Measurements from ENCODE around the gene C17orf113. TPM values are rescaled to one million over a fixed set of nuclear protein-coding genes. Genes with fewer than 3 reads are reported as not detected.

Gene C17orf113
- total RNA-seq, 1 experiment from 2014 or later, result 0.62 TPM

DNA sequence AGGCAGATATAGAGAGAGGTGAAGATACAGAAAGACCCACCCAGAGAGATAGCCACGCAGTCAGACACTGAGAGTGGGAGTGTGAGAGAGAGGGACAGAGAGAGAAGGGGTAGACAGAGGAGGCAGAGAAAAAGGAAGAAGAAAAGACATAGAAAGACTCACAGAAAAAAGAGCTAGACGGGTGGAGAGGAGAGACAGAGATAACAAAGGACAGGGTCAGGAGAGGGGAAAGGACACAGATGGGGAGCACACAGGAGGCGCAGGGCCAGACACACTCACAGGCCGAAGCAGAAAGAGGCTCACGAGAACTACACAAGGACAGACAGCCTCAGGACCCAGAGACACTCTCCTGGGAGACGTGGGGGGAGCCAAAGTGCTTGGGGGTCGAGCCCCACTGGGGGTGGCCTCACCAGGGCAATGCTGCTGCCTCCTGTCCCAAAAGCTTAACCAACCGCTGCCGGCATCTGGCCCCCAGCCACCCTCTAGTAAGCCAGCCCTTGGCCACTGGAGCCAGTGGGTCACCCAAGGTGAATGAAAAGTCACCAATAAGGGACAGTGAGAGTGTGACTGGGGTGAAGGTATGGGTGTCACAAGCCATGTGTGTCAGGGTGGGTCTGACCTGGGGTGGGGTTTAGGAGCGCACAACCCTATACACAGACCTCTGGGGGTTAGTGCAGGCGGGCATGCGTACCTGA lies 44.1 kb upstream of the C17orf113 start:
- intact Hi-C loops (cut with micrococcal nuclease), result no loop called here
- Histone ChIP-seq H3K4me2 (ENCODE audit: low read length) (no peak overlapping the region), H3K9ac (ENCODE audit: low read length) (no peak overlapping the region), H3K27me3 (ENCODE audit: low read length) (no peaks in the 10 kb centered on the region), H3K36me3 (ENCODE audit: low read depth, low read length) (no peaks in the 10 kb centered on the region), H3K9me3 (ENCODE audit: low read length) (no peaks in the 10 kb centered on the region), H4K20me1 (ENCODE audit: low read length) (no peaks in the 10 kb centered on the region), H3K4me1 (ENCODE audit: insufficient read depth, low read length) (no peaks in the 10 kb centered on the region), H2AFZ (ENCODE audit: low read length) (no peak overlapping the region), H3F3A (ENCODE audit: low read length, unreplicated experiment) (no peaks in the 10 kb centered on the region), H3K27ac (ENCODE audit: low read length) (no peak overlapping the region), H3K4me3 (ENCODE audit: low read length) (no peak overlapping the region), H3K79me2 (ENCODE audit: low read length) (no peaks in the 10 kb centered on the region), H3K9me2 (replicated peaks; ENCODE audit: low read length) (no peaks in the 10 kb centered on the region)
- DNase-seq, result no peak
- TF ChIP-seq, protein P1, sequence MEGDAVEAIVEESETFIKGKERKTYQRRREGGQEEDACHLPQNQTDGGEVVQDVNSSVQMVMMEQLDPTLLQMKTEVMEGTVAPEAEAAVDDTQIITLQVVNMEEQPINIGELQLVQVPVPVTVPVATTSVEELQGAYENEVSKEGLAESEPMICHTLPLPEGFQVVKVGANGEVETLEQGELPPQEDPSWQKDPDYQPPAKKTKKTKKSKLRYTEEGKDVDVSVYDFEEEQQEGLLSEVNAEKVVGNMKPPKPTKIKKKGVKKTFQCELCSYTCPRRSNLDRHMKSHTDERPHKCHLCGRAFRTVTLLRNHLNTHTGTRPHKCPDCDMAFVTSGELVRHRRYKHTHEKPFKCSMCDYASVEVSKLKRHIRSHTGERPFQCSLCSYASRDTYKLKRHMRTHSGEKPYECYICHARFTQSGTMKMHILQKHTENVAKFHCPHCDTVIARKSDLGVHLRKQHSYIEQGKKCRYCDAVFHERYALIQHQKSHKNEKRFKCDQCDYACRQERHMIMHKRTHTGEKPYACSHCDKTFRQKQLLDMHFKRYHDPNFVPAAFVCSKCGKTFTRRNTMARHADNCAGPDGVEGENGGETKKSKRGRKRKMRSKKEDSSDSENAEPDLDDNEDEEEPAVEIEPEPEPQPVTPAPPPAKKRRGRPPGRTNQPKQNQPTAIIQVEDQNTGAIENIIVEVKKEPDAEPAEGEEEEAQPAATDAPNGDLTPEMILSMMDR (conservative IDR thresholded peaks at IDR 0.05; ENCODE audit: low read depth, low read length), result no peak
- TF ChIP-seq EZH2phosphoT487 (IDR thresholded peaks at IDR 0.05; ENCODE audit: borderline replicate concordance, low read length) (no peak), EZH2 (IDR thresholded peaks at IDR 0.05; ENCODE audit: low read length, unreplicated experiment) (no peak)
- no peak for ATAC-seq
- no TSS peak for BruUV-seq (replicated peaks)
- ChIA-PET CTCF (no interaction called here), POLR2A (ENCODE audit: unreplicated experiment) (no interaction called here)

DNA sequence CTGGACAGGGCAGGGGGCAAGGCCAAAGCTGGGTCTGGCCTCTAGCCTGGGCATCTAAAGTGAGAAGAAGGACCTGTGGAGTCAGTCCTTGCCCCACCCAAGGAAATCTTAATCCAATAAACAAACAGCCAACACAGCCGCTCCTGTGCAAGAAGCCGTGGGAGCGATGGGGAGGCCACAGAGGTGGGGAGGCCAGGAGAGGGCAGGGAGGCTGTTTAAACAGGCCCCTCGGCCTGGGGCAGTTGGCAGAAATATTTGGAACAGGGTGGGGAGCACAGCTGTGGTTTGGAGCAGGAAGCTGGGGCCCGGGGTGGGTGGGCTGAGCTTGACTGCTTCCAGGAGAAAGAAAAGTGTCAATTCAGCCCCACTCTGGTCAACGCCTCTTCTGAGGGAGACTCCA lies 42.5 kb upstream of the C17orf113 start:
- Histone ChIP-seq H3K4me3 (ENCODE audit: low read length) (no peak overlapping the region), H3K4me1 (ENCODE audit: insufficient read depth, low read length) (no peaks in the 10 kb centered on the region), H3K27ac (ENCODE audit: low read length) (no peak overlapping the region), H2AFZ (ENCODE audit: low read length) (no peak overlapping the region), H3F3A (ENCODE audit: low read length, unreplicated experiment) (no peaks in the 10 kb centered on the region), H4K20me1 (ENCODE audit: low read length) (no peaks in the 10 kb centered on the region), H3K79me2 (ENCODE audit: low read length) (no peaks in the 10 kb centered on the region), H3K36me3 (ENCODE audit: low read depth, low read length) (no peaks in the 10 kb centered on the region), H3K27me3 (ENCODE audit: low read length) (no peaks in the 10 kb centered on the region), H3K9me2 (replicated peaks; ENCODE audit: low read length) (no peaks in the 10 kb centered on the region), H3K9ac (ENCODE audit: low read length) (no peak overlapping the region), H3K4me2 (ENCODE audit: low read length) (no peak overlapping the region), H3K9me3 (ENCODE audit: low read length) (no peaks in the 10 kb centered on the region)
- TF ChIP-seq EZH2phosphoT487 (IDR thresholded peaks at IDR 0.05; ENCODE audit: borderline replicate concordance, low read length) (no peak), EZH2 (IDR thresholded peaks at IDR 0.05; ENCODE audit: low read length, unreplicated experiment) (no peak)
- TF ChIP-seq, protein P1 (conservative IDR thresholded peaks at IDR 0.05; ENCODE audit: low read depth, low read length), result no peak
- intact Hi-C loops (cut with micrococcal nuclease), result no loop called here
- DNase-seq (no peak), ATAC-seq (no peak)
- CTCF ChIA-PET, result no interaction called here
- POLR2A ChIA-PET (ENCODE audit: unreplicated experiment), result no interaction called here
- BruUV-seq (replicated peaks), result no TSS peak

DNA sequence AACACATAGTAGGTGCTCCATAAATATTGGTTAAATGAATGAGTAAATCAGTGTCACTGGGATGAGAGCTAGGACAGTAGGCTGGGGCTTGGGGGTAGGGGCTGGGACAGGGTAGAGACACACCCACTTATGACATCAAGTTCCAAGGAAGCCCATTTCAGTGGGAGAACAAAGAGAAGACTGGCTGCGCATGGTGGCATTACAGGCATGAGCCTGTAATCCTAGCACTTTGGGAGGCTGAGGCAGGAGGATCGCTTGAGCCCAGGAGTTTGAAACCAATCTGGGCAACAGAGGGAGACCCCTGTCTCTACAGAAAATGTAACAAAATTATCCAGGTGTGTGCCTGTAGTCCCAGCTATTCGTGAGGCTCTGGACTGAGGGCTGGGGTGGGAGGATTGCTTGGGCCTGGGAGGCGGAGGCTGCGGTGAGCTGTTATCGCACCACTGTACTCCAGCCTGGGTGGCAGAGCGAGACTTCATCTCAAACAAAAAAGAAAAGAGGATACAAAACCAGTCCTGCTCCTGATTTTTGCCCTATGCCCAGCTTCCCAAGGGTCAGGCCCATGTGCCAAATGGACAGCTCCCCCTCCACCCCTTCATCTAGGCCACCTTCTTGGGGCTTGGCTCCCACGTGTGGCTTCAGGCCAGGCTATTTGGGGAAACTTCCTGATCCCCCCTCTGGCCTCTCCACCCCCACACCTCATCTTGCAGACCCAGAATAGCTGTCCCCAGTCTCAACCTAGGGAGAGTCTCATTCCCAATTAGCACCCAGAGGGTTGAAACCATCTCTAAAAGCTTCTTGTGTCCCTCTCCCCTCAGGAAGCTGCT lies 40.8 kb upstream of the C17orf113 start:
- Histone ChIP-seq H3K79me2 (ENCODE audit: low read length) (no peaks in the 10 kb centered on the region), H4K20me1 (ENCODE audit: low read length) (no peaks in the 10 kb centered on the region), H3K4me1 (ENCODE audit: insufficient read depth, low read length) (no peaks in the 10 kb centered on the region), H3K36me3 (ENCODE audit: low read depth, low read length) (no peaks in the 10 kb centered on the region), H3F3A (ENCODE audit: low read length, unreplicated experiment) (no peaks in the 10 kb centered on the region), H3K4me3 (ENCODE audit: low read length) (no peak overlapping the region), H3K9me3 (ENCODE audit: low read length) (no peaks in the 10 kb centered on the region), H3K9ac (ENCODE audit: low read length) (no peak overlapping the region), H3K4me2 (ENCODE audit: low read length) (no peak overlapping the region), H2AFZ (ENCODE audit: low read length) (no peak overlapping the region), H3K27ac (ENCODE audit: low read length) (no peak overlapping the region), H3K9me2 (replicated peaks; ENCODE audit: low read length) (no peaks in the 10 kb centered on the region), H3K27me3 (ENCODE audit: low read length) (no peaks in the 10 kb centered on the region)
- DNase-seq (no peak), ATAC-seq (no peak)
- no TSS peak for BruUV-seq (replicated peaks)
- POLR2A ChIA-PET (ENCODE audit: unreplicated experiment), result no interaction called here
- TF ChIP-seq EZH2phosphoT487 (IDR thresholded peaks at IDR 0.05; ENCODE audit: borderline replicate concordance, low read length), result no peak
- TF ChIP-seq, protein P1 (conservative IDR thresholded peaks at IDR 0.05; ENCODE audit: low read depth, low read length), result no peak
- CTCF ChIA-PET, result no interaction called here
- intact Hi-C loops (cut with micrococcal nuclease), result no loop called here
